Kidney epithelial cell (primary cell): ENCODE measurements around the gene JAM3. TPM values are rescaled to one million over a fixed set of nuclear protein-coding genes. Genes with fewer than 3 reads are reported as not detected.

Experiments used
- DNase-seq: peaks from one replicate; pipeline ENCODE4 v3.0.0-alpha.2; 2010; ENCODE audit warnings: low read depth
- H3K27me3 ChIP-seq: 2 replicates; pipeline ENCODE4 v1.6.0; 2011; ENCODE audit warnings: low read length; ENCODE audit not compliant: control insufficient read depth, insufficient read depth
- H3K36me3 ChIP-seq: 2 replicates; pipeline ENCODE4 v1.5.1; 2011; ENCODE audit warnings: low read length; ENCODE audit not compliant: control insufficient read depth, insufficient read depth
- H3K4me3 ChIP-seq: 2 replicates; pipeline ENCODE4 v1.5.1; 2011; ENCODE audit warnings: low read depth, mild to moderate bottlenecking, control low read depth, low read length
- total RNA-seq: library from RNA; depleted of rRNA; stranded (reverse); fragments of >200 nt; gene quantifications from 2 replicates; pipeline ENCODE4 v1.2.3, GENCODE V29; 2015
- TF ChIP-seq, protein P1 (sequence below): IDR thresholded peaks from 2 replicates; pipeline ENCODE4 v1.5.1; 2011; ENCODE audit warnings: mild to moderate bottlenecking, moderate library complexity, low read length, control low read depth, inconsistent platforms; ENCODE audit not compliant: insufficient read depth, poor library complexity, severe bottlenecking

JAM3 gene
- 24.6 and 28.0 TPM in 2 replicates for total RNA-seq

DNA sequence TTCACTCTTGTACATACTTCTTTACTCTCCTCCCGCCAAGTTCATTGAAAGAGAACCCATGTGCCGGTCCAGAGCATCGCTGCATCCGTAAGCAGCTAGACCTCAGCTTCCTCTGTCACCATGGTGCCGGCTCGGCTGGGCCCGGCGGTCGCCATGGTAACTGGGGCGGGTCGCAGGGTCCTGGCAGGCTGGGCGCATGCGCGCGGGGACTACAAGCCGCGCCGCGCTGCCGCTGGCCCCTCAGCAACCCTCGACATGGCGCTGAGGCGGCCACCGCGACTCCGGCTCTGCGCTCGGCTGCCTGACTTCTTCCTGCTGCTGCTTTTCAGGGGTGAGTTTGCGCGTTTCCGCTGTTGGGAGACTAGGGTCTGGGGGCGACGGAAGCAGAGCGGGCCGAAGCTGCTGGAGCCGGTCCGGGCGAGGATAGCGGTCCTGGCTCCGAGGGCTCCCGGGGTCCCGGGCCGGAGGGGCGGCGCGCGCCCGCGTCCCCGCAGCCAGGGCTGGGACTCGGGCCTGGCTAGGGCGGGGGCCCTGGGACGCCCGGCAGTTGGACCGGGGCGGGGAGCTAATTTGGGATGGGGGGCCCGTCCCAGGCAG is at the start of gene JAM3:
JAM3 (plus strand) TSS at position 244 of the 597 bp plus-strand sequence; CDS start at position 256, 12 bp downstream.
- H3K36me3 ChIP-seq = no peaks in the 10 kb centered on the region
- H3K27me3 ChIP-seq = peaks cover 6% of the 10 kb centered on the region
- peak; percentile 68 for DNase-seq
- peak within 1 kb of the TSS; percentile 90 for H3K4me3 ChIP-seq
- TF ChIP-seq, protein P1, sequence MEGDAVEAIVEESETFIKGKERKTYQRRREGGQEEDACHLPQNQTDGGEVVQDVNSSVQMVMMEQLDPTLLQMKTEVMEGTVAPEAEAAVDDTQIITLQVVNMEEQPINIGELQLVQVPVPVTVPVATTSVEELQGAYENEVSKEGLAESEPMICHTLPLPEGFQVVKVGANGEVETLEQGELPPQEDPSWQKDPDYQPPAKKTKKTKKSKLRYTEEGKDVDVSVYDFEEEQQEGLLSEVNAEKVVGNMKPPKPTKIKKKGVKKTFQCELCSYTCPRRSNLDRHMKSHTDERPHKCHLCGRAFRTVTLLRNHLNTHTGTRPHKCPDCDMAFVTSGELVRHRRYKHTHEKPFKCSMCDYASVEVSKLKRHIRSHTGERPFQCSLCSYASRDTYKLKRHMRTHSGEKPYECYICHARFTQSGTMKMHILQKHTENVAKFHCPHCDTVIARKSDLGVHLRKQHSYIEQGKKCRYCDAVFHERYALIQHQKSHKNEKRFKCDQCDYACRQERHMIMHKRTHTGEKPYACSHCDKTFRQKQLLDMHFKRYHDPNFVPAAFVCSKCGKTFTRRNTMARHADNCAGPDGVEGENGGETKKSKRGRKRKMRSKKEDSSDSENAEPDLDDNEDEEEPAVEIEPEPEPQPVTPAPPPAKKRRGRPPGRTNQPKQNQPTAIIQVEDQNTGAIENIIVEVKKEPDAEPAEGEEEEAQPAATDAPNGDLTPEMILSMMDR = no peak

DNA sequence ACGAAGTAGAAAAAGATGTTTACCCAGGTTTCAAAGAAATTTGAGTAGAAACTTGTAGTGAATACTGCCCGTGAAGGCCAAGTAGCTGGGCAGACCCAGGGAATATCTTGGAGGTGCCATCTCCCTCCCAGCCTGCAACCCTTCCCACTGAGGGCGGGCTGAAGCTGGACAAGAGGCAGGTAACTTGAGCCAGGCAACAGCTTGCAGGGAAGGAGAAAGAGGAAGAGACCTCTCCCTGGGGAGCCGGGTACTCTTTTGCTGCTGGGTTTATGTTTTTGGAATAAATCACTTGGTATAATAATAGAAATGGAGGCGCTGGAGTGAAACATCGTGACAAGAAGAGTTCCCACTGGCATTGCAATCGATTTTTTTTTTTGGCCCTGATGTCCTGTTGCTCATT is 49.4 kb upstream of the JAM3 start:
- DNase-seq = no peak
- Histone ChIP-seq H3K36me3 (no peaks in the 10 kb centered on the region), H3K27me3 (peaks cover 18% of the 10 kb centered on the region), H3K4me3 (no peak overlapping the region)
- TF ChIP-seq, protein P1 = no peak

DNA sequence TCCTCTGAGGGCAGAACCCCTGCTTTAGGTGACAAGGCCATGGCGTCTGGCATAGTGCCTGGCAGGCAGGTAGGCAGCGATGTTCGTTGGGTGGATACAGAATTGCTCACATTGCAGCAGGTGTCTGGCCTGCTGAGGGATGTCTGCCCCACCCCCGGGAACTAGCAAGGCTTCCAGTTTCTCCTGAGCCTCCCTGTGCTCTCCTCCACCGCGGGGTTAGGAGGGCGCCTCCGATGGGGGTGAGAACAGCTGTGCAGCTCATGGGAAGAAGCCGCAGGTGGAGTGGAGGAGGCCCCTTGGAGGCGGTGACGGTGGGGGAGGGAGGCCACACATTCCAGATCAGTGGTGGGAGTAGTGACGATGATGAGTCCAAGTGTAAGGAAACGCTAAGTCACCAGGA is 48.3 kb upstream of the JAM3 start:
- no peak for DNase-seq
- TF ChIP-seq, protein P1 = no peak
- no peaks in the 10 kb centered on the region for H3K36me3 ChIP-seq
- H3K4me3 ChIP-seq = no peak overlapping the region
- peaks cover 18% of the 10 kb centered on the region for H3K27me3 ChIP-seq

DNA sequence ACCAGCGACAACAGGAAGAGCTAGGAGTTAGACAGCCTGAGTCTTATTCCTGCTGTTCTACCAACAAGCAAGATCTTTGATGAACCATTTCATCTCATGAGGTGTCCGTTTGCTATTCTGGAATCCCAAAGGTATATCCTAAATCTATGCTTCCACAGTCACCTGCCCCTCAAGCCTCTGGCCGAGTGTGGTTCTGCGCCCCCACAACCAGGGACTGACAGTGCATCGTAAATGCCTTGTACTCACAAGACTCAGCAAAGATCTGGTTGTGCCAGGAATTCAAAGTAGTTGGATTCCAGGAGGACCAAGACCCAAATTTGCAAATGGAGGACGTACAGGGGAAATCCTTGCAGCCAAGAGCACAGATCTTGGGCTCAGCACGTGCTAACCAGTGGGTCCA is 47.5 kb upstream of the JAM3 start:
- peaks cover 18% of the 10 kb centered on the region for H3K27me3 ChIP-seq
- TF ChIP-seq, protein P1 = no peak
- no peak for DNase-seq
- H3K36me3 ChIP-seq = no peaks in the 10 kb centered on the region
- no peak overlapping the region for H3K4me3 ChIP-seq

DNA sequence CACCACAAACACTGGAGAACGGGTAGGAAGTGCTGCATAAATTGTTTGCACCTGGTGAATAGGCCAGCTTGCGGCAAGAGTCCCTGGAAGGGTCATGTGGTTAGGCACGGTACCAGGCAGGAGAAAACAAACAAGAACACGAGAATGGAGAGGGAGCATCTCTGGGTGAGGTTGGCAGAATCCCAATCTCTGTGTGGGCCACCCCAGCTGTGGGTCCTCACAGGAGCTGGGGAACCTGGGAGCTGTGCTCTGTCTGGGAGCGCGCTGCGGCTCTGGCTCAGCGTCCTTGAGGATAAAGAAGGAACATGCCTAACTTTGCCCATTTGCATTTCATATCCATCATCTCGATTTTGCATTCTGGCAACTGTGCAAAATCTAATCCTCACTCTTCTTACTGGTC is 46.1 kb upstream of the JAM3 start:
- Histone ChIP-seq H3K36me3 (no peaks in the 10 kb centered on the region), H3K4me3 (no peak overlapping the region), H3K27me3 (peaks cover 15% of the 10 kb centered on the region)
- TF ChIP-seq, protein P1 = no peak
- no peak for DNase-seq
